HCT116 (cell line): ENCODE results near the gene MEIS1. TPM values are rescaled to one million over a fixed set of nuclear protein-coding genes. Genes with fewer than 3 reads are reported as not detected.

Source experiments
- ATAC-seq: fragments of 200-7000 bp; cut with Tn5 transposase; 2 replicates; pipeline ENCODE4 v1.9.1; 2020; ENCODE audit warnings: mild to moderate bottlenecking, moderate library complexity
- BruUV-seq: library from RNA; stranded (reverse); fragments of 400-500 nt; replicated peaks from 2 replicates; lab custom pipeline; 2021; lab: Mats Ljungman, UMichigan
- CTCF ChIA-PET: fragments of 300-600 bp; sonication (Branson Sonifier 250); formaldehyde crosslinking; loops from one replicate; lab custom pipeline; 2021; ENCODE audit warnings: antibody characterized with exemption; lab: Charles Lee
- POLR2A ChIA-PET: fragments of 300-600, 350-600 bp; sonication (Branson Sonifier 250); formaldehyde crosslinking; loops from one replicate; lab custom pipeline; 2021; ENCODE audit warnings: antibody characterized with exemption; lab: Charles Lee
- RAD21 ChIA-PET, 2 experiments: fragments of 300-600 bp; sonication (Branson Sonifier 250); formaldehyde crosslinking; loops; one replicate each; lab custom pipeline; 2023; ENCODE audit warnings: low total read pairs in 2 of 2; ENCODE audit not compliant: uncharacterized antibody in 2 of 2, unreplicated experiment in 2 of 2, low non-redundant PET in 1 of 2; lab: Charles Lee
- DNase-seq: peaks from one replicate; pipeline ENCODE4 v3.0.0-alpha.2; 2010; ENCODE audit warnings: low read depth, low spot score
- H2AFZ ChIP-seq: fragments of 200-600 bp; shearing (Covaris generic), sonication (generic); 2 replicates; pipeline ENCODE4 v1.6.1; 2017; ENCODE audit warnings: low read depth, mixed run types, mixed read lengths, antibody characterized with exemption, low read length; ENCODE audit not compliant: poor library complexity, severe bottlenecking
- H3K27ac ChIP-seq: 2 replicates; pipeline ENCODE4 v1.5.1; 2012; ENCODE audit warnings: low read depth, low read length
- H3K27me3 ChIP-seq: fragments of 200-600 bp; sonication (generic); 2 replicates; pipeline ENCODE4 v1.6.1; 2016; ENCODE audit warnings: mixed run types, low read length, mixed read lengths; ENCODE audit not compliant: insufficient read depth
- H3K36me3 ChIP-seq, 2 experiments: fragments of 200-500 bp in 1 of 2; fragments of 200-600 bp in 1 of 2; sonication (Bioruptor generic) in 1 of 2; sonication (generic) in 1 of 2; 2 replicates each; pipeline versions ENCODE4 v1.5.1 to v1.6.1; 2014 to 2016; ENCODE audit warnings: low read length in 2 of 2, inconsistent platforms in 1 of 2, mixed read lengths in 1 of 2, mixed run types in 1 of 2; ENCODE audit not compliant: insufficient read depth in 2 of 2, control insufficient read depth in 1 of 2
- H3K4me1 ChIP-seq, 2 experiments: fragments of 200-600 bp in 1 of 2; sonication (generic) in 1 of 2; 2 replicates each; pipeline versions ENCODE4 v1.5.1 to v1.6.1; 2012 to 2017; ENCODE audit warnings: low read length in 2 of 2, inconsistent platforms in 1 of 2, mild to moderate bottlenecking in 1 of 2, mixed read lengths in 1 of 2, mixed run types in 1 of 2, moderate library complexity in 1 of 2; ENCODE audit not compliant: insufficient read depth in 2 of 2, control insufficient read depth in 1 of 2
- H3K4me2 ChIP-seq: fragments of 200-600 bp; sonication (generic); 2 replicates; pipeline ENCODE4 v1.6.1; 2017; ENCODE audit warnings: mixed run types, low read length, mixed read lengths
- H3K4me3 ChIP-seq, 2 experiments: fragments of 200-600 bp in 1 of 2; sonication (generic) in 1 of 2; replicated peaks in 1 of 2; 2 replicates each; pipeline ENCODE4 v1.5.1; 2011 to 2016; ENCODE audit warnings: low read length in 2 of 2, control low read depth in 1 of 2, low read depth in 1 of 2, mild to moderate bottlenecking in 1 of 2, mixed read lengths in 1 of 2, mixed run types in 1 of 2
- H3K79me2 ChIP-seq: fragments of 200-600 bp; sonication (generic); 2 replicates; pipeline ENCODE4 v1.6.1; 2017; ENCODE audit warnings: mild to moderate bottlenecking, mixed run types, low read length, moderate library complexity, mixed read lengths; ENCODE audit not compliant: insufficient read depth
- H3K9ac ChIP-seq: fragments of 200-600 bp; sonication (generic); 2 replicates; pipeline ENCODE4 v1.6.1; 2016; ENCODE audit warnings: low read length, mixed read lengths
- H3K9me2 ChIP-seq: fragments of 200-600 bp; sonication (generic), shearing (Covaris generic); 2 replicates; pipeline ENCODE4 v1.6.1; 2017; ENCODE audit warnings: mixed run types, mild to moderate bottlenecking, moderate library complexity; ENCODE audit not compliant: insufficient read depth
- H3K9me3 ChIP-seq, 2 experiments: fragments of 200-500 bp in 1 of 2; fragments of 200-600 bp in 1 of 2; sonication (Bioruptor generic) in 1 of 2; sonication (generic) in 1 of 2; 2 replicates each; pipeline ENCODE4 v1.6.1; 2014 to 2017; ENCODE audit warnings: low read length in 2 of 2, mixed read lengths in 2 of 2, inconsistent platforms in 1 of 2, low read depth in 1 of 2, mild to moderate bottlenecking in 1 of 2, mixed run types in 1 of 2, moderate library complexity in 1 of 2; ENCODE audit not compliant: control insufficient read depth in 1 of 2, insufficient read depth in 1 of 2
- H4K20me1 ChIP-seq: fragments of 200-600 bp; sonication (generic), shearing (Covaris generic); 2 replicates; pipeline ENCODE4 v1.6.1; 2017; ENCODE audit warnings: mixed run types, mild to moderate bottlenecking, moderate library complexity; ENCODE audit not compliant: insufficient read depth
- ATF3 ChIP-seq: IDR thresholded peaks from 2 replicates; pipeline ENCODE4 v1.6.1; 2012
- CBX3 ChIP-seq: IDR thresholded peaks from 2 replicates; pipeline ENCODE4 v1.6.1; 2012; ENCODE audit warnings: low read depth
- CEBPB ChIP-seq: IDR thresholded peaks from 2 replicates; pipeline ENCODE4 v1.6.1; 2012; ENCODE audit warnings: low read depth
- CTCF ChIP-seq, 3 experiments: fragments of 200-600 bp in 1 of 3; sonication (generic) in 1 of 3; IDR thresholded peaks in 2 of 3; conservative IDR thresholded peaks in 1 of 3; 2 replicates each; pipeline ENCODE4 v1.5.1; 2012 to 2017; ENCODE audit warnings: low read depth in 2 of 3, low read length in 2 of 3, antibody characterized with exemption in 1 of 3, borderline replicate concordance in 1 of 3, control low read depth in 1 of 3, mild to moderate bottlenecking in 1 of 3, mixed read lengths in 1 of 3, mixed run types in 1 of 3, moderate library complexity in 1 of 3; ENCODE audit not compliant: insufficient read depth in 1 of 3
- EGR1 ChIP-seq: IDR thresholded peaks from 2 replicates; pipeline ENCODE4 v1.6.1; 2012; ENCODE audit warnings: low read depth
- ELF1 ChIP-seq: IDR thresholded peaks from 2 replicates; pipeline ENCODE4 v1.6.1; 2012; ENCODE audit warnings: low read depth, borderline replicate concordance
- EZH2 ChIP-seq: fragments of 200-600 bp; sonication (generic); IDR thresholded peaks from 2 replicates; pipeline ENCODE4 v1.6.1; 2017; ENCODE audit warnings: antibody characterized with exemption, mixed run types
- EZH2phosphoT487 ChIP-seq: fragments of 200-600 bp; IDR thresholded peaks from 2 replicates; pipeline ENCODE4 v1.6.1; 2018; ENCODE audit warnings: antibody characterized with exemption, borderline replicate concordance
- FOSL1 ChIP-seq: IDR thresholded peaks from 2 replicates; pipeline ENCODE4 v1.6.1; 2012; ENCODE audit warnings: low read depth
- JUND ChIP-seq: IDR thresholded peaks from 2 replicates; pipeline ENCODE4 v1.6.1; 2012
- POLR2AphosphoS5 ChIP-seq: IDR thresholded peaks from 2 replicates; pipeline ENCODE4 v1.6.1; 2011; ENCODE audit warnings: mild to moderate bottlenecking, low read depth, low read length, moderate library complexity
- REST ChIP-seq: IDR thresholded peaks from 2 replicates; pipeline ENCODE4 v1.6.1; 2012; ENCODE audit warnings: low read depth
- SIN3A ChIP-seq: IDR thresholded peaks from 2 replicates; pipeline ENCODE4 v1.6.1; 2012; ENCODE audit warnings: low read depth
- SP1 ChIP-seq: IDR thresholded peaks from 2 replicates; pipeline ENCODE4 v1.6.1; 2012; ENCODE audit warnings: low read depth
- SRF ChIP-seq: IDR thresholded peaks from 2 replicates; pipeline ENCODE4 v1.6.1; 2012; ENCODE audit warnings: low read depth
- TCF7L2 ChIP-seq: IDR thresholded peaks from 2 replicates; pipeline ENCODE4 v1.7.0; 2011; ENCODE audit warnings: borderline replicate concordance, inconsistent platforms; ENCODE audit not compliant: insufficient read depth, insufficient read length; ENCODE audit errors: extremely low read depth
- YY1 ChIP-seq: IDR thresholded peaks from 2 replicates; pipeline ENCODE4 v1.6.1; 2011; ENCODE audit warnings: low read length, low read depth, moderate library complexity, mild to moderate bottlenecking; ENCODE audit not compliant: insufficient replicate concordance; ENCODE audit errors: extremely low read depth
- ZFX ChIP-seq: fragments of 450-650 bp; IDR thresholded peaks from 2 replicates; pipeline ENCODE4 v1.6.1; 2017
- ZNF274 ChIP-seq: fragments of 200-500 bp; sonication (Bioruptor generic); IDR thresholded peaks from 2 replicates; pipeline ENCODE4 v1.6.1; 2014; ENCODE audit warnings: mild to moderate bottlenecking, low read depth, low read length, inconsistent platforms
- intact Hi-C: fragments of 100-400 bp; cut with micrococcal nuclease; formaldehyde crosslinking; loops from 2 replicates; pipeline ENCODE4 v1.10.0; 2022
- total RNA-seq: library from RNA; stranded (reverse); gene quantifications from one replicate; pipeline ENCODE4 v1.2.1, GENCODE V29; 2021; ENCODE audit not compliant: unreplicated experiment

MEIS1 gene
- total RNA-seq, 1 experiment from 2014 or later = 0.32 TPM

- no peak overlapping the region for H3K27ac ChIP-seq
- DNase-seq = no peak
- intact Hi-C loops = no loop called here
- no peak overlapping the region for H3K4me3 ChIP-seq
- BruUV-seq = no TSS peak
- H2AFZ ChIP-seq = no peak overlapping the region
- H3K27me3 ChIP-seq = no peaks in the 10 kb centered on the region
- POLR2A ChIA-PET = no interaction called here
- RAD21 ChIA-PET = no interaction called here
- TF ChIP-seq SIN3A (no peak), TCF7L2 (no peak), EZH2phosphoT487 (no peak), CTCF (IDR thresholded peaks at IDR 0.05 in 2 of 3, conservative IDR thresholded peaks at IDR 0.05 in 1 of 3; ENCODE audit: borderline replicate concordance in 1 of 3, insufficient read depth in 1 of 3, low read depth in 2 of 3, low read length in 2 of 3) (no peak), EGR1 (no peak), CBX3 (no peak), POLR2AphosphoS5 (no peak), REST (no peak), FOSL1 (no peak), SP1 (no peak), ZFX (no peak), CEBPB (no peak), YY1 (no peak), ZNF274 (no peak), ATF3 (no peak), SRF (no peak), ELF1 (no peak), EZH2 (no peak), JUND (no peak)
- TF ChIP-seq, all 23 proteins: peak for 0
- Histone ChIP-seq H3K79me2 (no peaks in the 10 kb centered on the region), H3K4me1 (no peaks in the 10 kb centered on the region), H3K9me3 (peaks cover 0 to 6% of the 10 kb centered on the region in 2 experiments; a peak in 1 of 4 replicates), H3K9ac (no peak overlapping the region), H3K4me2 (no peak overlapping the region), H4K20me1 (no peaks in the 10 kb centered on the region), H3K36me3 (no peaks in the 10 kb centered on the region), H3K9me2 (no peaks in the 10 kb centered on the region)
- CTCF ChIA-PET = no interaction called here
- ATAC-seq = no peak
These were observed 159.1 kb downstream of the MEIS1 start for GRCh38 chr2:66594001-66594400.
